ENCODE data around the gene IKBKG. TPM values are rescaled to one million over a fixed set of nuclear protein-coding genes. Genes with fewer than 3 reads are reported as not detected.

Gene IKBKG
- total and polyA plus RNA-seq, 2 of the 8 experiments (the other 6 are each of a cell fraction or from before 2014, with no cell fraction given), result 17.5 to 18.1 TPM

- Histone ChIP-seq H2AK5ac (ENCODE audit: low read depth, low read length) (no peak overlapping the region), H3K4me1 (replicated peaks in 1 of 4; ENCODE audit: control insufficient read depth in 3 of 4, insufficient read depth in 4 of 4, low read length in 3 of 4) (peaks cover 0 to 2% (median 0%) of the 10 kb centered on the region in 4 experiments; a peak in 1 of 7 replicates), H3K4me3 (ENCODE audit: extremely low read depth in 1 of 4, insufficient read depth in 2 of 4, low read depth in 3 of 4, low read length in 4 of 4) (no peak overlapping the region), H3K4me2 (ENCODE audit: insufficient read depth in 1 of 2, low read depth in 2 of 2, low read length in 2 of 2) (no peak overlapping the region), H3K4ac (replicated peaks; ENCODE audit: insufficient read length, low read depth, low read length) (no peak overlapping the region), H3K27me3 (replicated peaks in 1 of 4; ENCODE audit: control insufficient read depth in 3 of 4, extremely low read depth in 1 of 4, insufficient read depth in 3 of 4, low read length in 3 of 4) (no peaks in the 10 kb centered on the region), H2BK15ac (ENCODE audit: low read length) (no peak overlapping the region), H2BK5ac (ENCODE audit: low read depth, low read length) (no peak overlapping the region), H3K36me3 (ENCODE audit: control insufficient read depth in 2 of 4, insufficient read depth in 4 of 4, low read length in 3 of 4) (no peaks in the 10 kb centered on the region), H2BK12ac (ENCODE audit: low read depth, low read length) (no peak overlapping the region), H2AFZ (ENCODE audit: low read length) (no peak overlapping the region), H2BK120ac (replicated peaks; ENCODE audit: low read depth, low read length) (no peak overlapping the region), H3K23me2 (ENCODE audit: low read depth, low read length) (no peaks in the 10 kb centered on the region), H4K8ac (ENCODE audit: extremely low read depth, insufficient read depth, low read length) (no peak overlapping the region), H3K56ac (replicated peaks; ENCODE audit: insufficient read length, low read depth, low read length) (no peak overlapping the region), H3K79me1 (ENCODE audit: low read depth, low read length) (no peaks in the 10 kb centered on the region), H3K23ac (ENCODE audit: insufficient read length) (no peak overlapping the region), H3K18ac (ENCODE audit: extremely low read depth, low read length) (no peak overlapping the region), H4K20me1 (replicated peaks in 1 of 2; ENCODE audit: control insufficient read depth in 1 of 2, insufficient read depth in 2 of 2, low read length in 2 of 2) (no peaks in the 10 kb centered on the region), H4K5ac (ENCODE audit: insufficient read length, low read depth, low read length) (no peak overlapping the region), H3K9me3 (ENCODE audit: insufficient read depth in 2 of 2, low read depth in 1 of 2, low read length in 1 of 2) (no peaks in the 10 kb centered on the region; a peak in 1 of 4 replicates), H3K9ac (replicated peaks in 1 of 4; ENCODE audit: extremely low read depth in 1 of 4, low read depth in 3 of 4, low read length in 3 of 4) (no peak overlapping the region), H2BK20ac (ENCODE audit: low read length) (no peak overlapping the region), H3K27ac (ENCODE audit: low read depth, low read length) (no peak overlapping the region), H4K91ac (replicated peaks; ENCODE audit: insufficient read length, low read length) (no peak overlapping the region), H3K14ac (ENCODE audit: insufficient read length) (no peak overlapping the region), H3K79me2 (ENCODE audit: control insufficient read depth in 1 of 2, insufficient read depth in 2 of 2, low read length in 2 of 2) (no peaks in the 10 kb centered on the region)
- 91% methylated on average over 10 of the region's 13 CpGs; no CpG with 5 or more reads in 1 of the 2 experiments for WGBS, 2 experiments (ENCODE audit: extremely low coverage in 1 of 2, insufficient coverage in 1 of 2, insufficient read length in 1 of 2, insufficient replicate concordance in 2 of 2, low coverage in 1 of 2, low lambda C conversion rate in 2 of 2, missing lambda C conversion rate in 1 of 2)
- FAIRE-seq (no peak), DNase-seq (ENCODE audit: low read depth in 1 of 2, low spot score in 2 of 2) (no peak)
- ChIA-PET POLR2A (ENCODE audit: partially characterized antibody) (no interaction called here), CTCF (ENCODE audit: partially characterized antibody) (interaction anchor here (0.9 to 1.3 kb wide), 2 partner anchors 8 to 9 kb away, joined by 3 read pairs; no protein-coding TSS in a partner anchor)
- TF ChIP-seq POLR2A (IDR thresholded peaks at IDR 0.05; ENCODE audit: control extremely low read depth in 1 of 2, low read depth in 2 of 2, low read length in 2 of 2) (no peak), CREB1 (IDR thresholded peaks at IDR 0.05) (no peak), BACH1 (IDR thresholded peaks at IDR 0.05; ENCODE audit: low read length) (no peak), KDM1A (IDR thresholded peaks at IDR 0.05; ENCODE audit: borderline replicate concordance, low read length) (no peak), NRF1 (IDR thresholded peaks at IDR 0.05; ENCODE audit: low read depth, low read length) (no peak)
These were observed 56.3 kb downstream of the IKBKG start for GRCh38 chrX:154603438-154604430.

Data from H1 (cell line).